ENCODE measurements around the gene VAV1.

Gene VAV1, protein sequence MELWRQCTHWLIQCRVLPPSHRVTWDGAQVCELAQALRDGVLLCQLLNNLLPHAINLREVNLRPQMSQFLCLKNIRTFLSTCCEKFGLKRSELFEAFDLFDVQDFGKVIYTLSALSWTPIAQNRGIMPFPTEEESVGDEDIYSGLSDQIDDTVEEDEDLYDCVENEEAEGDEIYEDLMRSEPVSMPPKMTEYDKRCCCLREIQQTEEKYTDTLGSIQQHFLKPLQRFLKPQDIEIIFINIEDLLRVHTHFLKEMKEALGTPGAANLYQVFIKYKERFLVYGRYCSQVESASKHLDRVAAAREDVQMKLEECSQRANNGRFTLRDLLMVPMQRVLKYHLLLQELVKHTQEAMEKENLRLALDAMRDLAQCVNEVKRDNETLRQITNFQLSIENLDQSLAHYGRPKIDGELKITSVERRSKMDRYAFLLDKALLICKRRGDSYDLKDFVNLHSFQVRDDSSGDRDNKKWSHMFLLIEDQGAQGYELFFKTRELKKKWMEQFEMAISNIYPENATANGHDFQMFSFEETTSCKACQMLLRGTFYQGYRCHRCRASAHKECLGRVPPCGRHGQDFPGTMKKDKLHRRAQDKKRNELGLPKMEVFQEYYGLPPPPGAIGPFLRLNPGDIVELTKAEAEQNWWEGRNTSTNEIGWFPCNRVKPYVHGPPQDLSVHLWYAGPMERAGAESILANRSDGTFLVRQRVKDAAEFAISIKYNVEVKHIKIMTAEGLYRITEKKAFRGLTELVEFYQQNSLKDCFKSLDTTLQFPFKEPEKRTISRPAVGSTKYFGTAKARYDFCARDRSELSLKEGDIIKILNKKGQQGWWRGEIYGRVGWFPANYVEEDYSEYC

DNA sequence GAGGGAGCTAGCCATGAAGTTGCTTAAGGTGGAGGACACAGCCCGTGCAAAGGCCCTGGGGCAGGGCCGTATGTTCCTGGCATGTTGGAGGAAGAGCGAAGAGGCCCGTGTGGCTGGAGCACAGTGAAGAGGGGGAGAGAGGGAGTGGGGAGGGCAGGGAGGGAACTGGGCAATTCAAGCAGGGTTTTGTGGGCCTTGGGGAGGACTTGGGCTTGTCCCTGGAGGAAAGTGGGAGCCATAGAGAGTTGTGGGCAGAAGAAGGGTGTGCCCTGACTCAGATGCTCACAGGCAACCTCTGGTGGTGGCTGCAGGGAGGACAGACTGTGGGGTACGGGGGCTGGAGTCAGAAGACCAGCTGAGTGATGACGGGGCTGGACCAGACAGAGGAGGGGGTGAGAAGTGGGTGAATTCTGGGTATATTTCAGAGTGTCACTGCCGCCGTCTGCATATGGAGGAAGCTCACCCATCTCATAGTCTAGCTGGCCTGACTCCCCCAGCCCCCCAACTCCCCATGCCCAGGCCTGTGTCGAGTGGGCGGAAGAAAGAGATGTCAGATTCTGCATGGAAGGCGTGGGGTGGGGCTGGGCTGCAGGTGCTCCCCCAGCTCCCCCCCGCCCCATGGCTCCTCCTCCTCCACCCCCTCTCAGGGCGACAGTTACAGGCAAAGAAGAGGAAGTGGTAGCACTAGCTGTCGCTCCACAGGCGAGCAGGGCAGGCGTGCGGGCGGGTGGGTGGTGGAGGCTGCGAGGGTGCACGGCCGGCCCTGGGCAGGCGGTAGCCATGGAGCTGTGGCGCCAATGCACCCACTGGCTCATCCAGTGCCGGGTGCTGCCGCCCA is at the start of gene VAV1:
VAV1 (plus strand) TSS at position 681 of the 838 bp plus-strand sequence; CDS start at position 781, 100 bp downstream.
- DNase-seq, result peak; percentile 82

DNA sequence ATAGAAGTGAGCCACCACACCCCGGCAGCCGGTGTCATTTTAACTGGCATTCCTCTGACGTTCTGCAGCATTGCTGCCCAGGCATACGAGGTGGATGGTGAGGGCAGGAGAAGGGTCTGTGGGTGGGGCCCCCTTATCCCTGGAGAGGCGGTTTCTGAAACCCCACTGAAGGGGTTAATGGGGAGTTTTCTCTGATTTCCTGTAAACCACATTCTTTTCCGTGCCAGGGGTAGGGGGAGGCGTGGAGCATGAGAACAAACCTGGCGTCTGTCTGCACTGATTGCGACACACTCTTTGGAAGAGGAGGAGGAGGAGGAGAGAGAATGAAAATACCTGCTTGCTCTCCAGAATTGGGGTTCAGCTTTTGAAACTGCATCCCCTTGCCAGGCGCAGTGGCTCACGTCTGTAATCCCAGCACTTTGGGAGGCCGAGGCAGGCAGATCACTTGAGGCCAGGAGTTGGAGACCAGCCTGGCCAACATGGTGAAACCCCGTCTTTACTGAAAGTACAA is 49.3 kb upstream of the VAV1 start:
- no peak for DNase-seq

DNA sequence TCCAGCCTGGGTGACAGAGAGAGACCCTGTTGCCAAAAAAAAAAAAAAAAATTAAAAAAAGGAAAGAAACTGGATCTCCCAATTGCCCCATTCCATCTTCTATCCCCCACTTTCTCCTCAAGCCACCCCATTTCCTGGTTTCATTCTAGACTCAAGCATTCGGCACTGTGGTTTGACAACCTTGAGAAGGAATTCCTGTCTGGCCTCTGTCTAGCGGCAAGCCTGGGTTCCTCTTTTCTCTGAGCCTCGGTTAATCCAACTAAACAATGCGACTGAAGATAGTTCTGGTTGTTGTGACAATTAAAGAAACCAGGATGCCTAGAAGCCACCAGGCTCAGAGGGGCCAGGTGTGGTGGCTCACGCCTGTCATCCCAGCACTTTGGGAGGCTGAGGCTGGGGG is 48.8 kb upstream of the VAV1 start:
- DNase-seq, result no peak

DNA sequence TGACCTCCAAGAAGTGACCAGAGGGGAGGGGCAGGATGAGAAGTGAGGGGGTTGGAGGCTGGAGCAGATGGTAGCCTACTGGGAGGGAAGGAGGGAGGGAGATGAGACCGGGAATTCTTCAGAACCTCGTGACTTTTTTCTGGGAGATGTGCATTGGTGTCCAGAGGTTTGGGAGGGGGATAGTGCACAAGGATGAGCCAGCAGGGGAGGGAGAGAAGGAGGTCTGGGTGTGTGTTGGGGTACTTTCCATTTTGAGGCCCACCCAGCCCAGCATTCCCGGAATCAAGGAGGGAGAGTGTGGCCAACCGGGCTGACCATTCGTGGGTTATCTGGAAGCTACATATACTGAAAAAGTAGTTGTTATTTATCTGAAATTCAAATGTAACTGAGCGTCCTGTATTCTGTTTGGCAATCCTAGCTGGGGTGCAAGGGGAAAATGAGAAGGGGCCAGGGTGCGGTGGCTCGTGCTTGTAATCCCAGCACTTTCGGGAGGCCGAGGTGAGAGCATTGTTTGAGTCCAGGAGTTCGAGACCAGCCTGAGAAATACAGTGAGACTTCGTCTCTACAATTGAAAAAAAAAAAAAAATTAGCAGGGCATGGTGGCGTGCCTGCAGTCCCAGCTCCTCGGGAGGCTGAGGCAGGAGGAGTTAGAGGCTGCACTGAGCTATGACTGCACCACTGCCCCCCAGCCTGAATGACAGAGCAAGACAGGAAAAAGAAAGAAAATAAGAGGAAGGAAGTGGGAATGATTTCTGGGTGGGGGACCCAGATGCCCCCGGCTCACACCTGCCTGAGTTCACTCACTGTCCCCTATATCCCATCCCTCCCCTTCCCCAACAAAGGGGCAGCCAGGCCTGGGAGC is 47.6 kb upstream of the VAV1 start:
- no peak for DNase-seq

DNA sequence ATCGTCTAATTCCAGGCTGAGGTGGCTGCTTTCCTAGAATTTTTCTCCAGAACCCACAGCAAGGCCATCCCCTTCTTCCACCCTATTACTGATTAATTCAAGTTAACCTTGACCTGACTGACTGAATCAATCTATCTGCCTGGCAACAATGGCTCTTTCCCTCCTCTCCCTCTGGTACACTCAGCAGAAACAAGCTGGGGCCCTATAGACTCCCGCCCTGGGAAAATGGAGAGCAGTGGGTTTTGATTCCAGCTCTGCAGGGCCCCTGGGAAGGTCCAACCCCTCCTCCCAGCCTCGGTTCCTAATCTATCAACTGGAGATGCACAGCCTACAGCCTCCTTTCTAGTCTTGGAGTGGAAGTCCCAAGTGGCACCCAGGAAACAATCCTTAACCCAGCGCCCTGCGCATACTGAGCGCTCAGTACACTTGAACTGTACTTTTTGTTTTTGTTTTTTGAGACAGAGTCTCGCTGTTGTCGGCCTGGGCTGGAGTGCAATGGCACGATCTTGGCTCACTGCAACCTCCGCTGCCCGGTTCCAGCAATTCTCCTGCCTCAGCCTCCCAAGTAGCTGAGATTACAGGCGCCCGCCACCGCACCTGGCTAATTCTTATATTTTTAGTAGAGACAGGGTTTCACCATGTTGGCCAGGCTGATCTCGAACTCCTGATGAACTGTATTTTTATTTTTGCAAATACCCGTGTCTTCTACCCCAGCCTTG is 46.8 kb upstream of the VAV1 start:
- DNase-seq, result no peak

DNA sequence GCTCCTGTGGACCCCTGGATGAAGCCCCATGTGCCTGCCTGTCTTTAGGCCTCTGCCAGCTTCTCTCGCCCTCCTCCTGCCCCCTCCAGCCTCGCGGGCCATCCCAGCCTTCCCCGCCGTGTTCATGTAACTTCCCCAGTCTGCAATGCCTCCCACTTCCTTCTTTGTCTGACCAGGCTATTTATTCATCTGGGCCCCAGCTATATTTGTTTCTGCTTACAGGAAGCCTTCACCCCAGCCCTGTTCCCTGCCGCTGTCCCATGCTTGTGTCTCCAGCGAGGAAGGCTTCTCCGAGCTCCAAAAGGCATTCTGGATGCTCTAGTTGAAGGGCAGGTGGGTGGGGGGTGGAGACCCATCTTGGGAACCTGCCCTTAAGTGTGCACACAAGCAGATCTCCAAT is 44.2 kb upstream of the VAV1 start:
- no peak for DNase-seq

DNA sequence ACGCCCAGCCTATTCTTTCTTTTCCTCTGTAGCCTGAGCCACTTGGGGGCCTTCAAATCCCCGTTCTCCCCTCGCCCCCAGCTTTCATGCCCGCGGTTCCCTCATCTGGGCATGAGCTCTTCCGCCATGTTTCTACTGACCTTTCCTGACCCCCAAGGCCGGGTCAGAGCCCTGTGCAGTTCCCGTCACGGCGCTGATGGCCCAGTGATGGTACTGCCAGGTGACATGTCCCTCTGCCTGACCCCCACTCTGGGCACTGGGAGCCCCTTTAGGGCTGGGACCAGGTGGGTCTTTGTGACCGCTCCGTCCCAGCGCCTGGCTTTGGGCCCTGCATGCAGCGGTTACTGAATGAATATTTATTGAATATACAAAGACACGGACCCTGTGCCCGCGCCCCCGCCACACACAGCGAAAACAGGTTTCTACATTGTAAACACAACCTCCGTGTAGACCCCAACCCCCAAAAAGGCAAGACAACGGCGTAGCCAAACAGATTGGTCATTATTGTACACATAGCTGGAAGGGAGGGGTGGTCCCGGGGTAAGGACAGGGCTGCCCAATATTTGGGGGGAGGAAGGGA is 42.8 kb upstream of the VAV1 start:
- DNase-seq, result no peak

DNA sequence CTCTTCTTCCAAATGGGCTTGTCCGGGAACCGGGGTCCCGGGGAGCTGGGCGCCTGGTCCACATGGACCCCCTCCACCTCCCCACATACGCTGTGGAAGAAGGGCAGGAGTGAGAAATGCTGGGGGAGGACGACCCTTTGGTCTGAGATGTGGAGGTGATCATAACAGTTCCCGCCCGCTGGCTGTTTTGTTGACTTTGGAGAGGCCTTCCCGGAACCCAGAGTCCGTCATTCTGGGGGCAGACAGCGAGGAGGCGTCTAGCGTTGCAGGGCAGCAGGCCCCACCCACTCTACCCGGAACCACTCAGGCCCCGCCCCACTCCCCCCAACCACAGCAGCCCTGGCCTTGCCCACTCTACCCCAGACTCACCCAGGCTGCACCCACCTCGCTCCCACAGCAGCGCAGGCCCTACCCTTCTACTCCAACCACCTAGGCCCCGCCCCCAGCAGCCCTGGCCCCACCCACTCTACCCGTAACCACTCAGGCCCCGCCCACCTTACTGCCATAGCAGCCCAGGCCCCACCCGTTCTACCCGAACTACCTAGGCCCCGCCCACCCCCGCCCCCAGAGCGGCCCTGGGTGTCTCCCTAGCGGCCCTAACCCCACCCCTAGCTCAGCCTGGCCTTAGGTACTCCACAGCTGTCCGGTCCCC is 42.2 kb upstream of the VAV1 start:
- DNase-seq, result peak; percentile 62

DNA sequence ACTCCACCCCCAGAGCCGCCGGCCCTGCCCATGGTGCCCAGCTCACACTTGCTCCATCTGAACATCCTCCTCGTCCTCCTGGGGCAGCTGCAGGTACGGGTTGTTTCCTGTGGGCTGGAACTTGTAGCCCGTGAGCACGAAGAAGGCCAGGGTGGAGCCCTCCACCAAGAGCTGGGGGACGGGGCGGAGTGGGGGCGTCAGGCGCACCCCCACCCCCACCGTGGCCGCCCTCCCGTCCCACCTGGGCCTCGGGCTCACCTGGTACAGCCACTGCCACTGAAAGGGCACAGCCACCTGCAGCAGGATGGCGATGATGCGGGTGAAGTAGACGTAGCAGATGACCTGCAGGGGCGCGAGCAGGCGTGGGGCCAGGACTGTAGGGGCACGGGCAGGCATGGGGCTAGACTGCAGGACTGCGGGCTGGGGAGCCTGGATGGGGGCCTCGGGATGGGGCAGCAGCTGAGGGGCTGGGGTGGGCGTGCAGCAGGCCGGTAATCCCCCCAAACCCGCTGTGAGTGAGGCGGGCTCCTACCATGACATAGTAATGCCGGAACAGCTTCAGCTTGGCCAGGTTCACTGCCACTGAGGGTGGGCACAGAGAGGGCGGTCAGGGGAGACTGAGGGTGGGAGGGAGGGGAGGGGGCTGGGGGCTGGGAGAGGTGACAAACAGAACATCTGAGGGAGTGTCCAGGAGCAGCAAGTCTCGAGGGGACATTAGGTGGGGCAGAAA is 41.4 kb upstream of the VAV1 start:
- DNase-seq, result no peak

DNA sequence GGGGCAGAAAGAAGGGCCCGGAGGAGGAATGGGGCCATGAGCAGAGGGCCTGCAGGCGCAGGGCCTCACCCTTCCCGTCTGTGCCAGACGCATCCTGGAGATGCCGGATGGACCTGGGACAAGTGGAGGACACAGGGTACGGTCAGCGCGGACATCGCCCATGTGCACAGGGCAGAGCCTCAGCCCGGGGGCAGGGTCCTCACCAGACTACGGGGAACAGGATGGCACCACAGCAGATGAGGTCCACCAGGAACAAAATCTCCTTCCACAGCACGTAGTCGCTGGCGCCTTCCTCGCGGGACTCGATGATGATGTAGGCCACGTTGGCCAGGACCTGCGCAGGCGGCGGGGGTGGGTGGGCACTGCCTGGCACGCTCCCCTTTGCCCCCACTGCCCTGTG is 40.7 kb upstream of the VAV1 start:
- no peak for DNase-seq

DNA sequence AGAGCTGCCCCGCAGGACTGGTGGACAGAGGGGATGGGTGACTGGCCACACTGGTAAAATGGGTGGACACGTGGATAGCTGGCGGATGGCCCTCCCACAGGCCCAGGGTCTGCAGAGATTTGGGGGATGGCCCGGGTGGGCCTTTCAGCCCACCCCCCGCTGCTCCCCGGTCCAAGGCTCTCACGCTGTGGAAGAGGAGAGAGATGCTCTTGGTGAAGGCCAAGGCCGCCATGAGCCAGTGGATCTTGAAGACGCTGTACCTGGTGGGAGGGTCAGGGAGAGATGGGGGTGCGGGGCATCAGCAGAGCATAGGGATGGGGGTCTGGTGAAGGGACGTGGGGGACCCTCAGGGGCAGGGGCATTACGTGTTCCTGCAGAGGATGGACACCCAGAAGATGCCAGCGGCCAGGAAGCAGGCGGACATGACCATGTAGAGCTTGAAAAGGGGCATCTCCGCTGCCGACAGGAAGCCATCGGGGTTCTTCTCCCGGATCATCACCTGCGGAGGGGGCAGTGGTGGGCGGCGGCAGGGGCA is 39.6 kb upstream of the VAV1 start:
- no peak for DNase-seq

DNA sequence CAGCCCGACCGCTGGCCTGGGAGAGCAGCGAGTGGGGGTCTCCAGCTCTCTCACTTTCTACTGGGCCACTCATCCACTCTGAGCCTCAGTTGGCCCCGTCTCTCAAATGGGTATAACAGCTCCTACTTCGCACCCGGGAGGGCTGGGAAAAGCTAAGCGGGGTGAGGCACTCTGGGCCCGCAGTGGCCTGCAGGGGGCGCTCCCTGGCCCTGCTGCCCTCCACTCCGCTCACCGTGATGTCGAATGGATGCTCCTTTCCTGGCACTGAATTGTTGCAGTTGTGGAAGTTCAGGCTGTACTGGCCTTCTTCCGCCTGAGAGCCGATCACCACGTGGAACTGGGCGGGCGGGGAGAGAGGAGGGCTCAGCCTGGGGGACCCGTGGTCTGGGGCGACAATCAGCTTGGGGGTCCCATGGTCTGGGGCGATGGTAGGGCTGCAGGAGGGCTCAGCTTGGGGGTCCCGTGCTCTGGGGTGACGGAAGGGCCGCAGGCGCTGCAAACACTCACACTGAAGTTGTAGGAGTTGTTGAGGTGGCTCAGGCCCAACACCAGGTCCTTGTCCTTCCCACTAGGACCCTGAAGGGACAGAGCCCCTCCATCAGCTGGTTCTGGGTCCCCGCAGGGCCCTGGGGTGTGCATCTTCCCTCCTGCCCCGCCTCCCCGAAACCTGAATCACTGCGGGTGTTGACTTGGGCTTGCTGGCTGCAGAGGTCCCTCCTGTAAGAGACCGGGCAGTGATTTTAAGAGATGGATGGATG is 39.0 kb upstream of the VAV1 start:
- DNase-seq, result no peak

DNA sequence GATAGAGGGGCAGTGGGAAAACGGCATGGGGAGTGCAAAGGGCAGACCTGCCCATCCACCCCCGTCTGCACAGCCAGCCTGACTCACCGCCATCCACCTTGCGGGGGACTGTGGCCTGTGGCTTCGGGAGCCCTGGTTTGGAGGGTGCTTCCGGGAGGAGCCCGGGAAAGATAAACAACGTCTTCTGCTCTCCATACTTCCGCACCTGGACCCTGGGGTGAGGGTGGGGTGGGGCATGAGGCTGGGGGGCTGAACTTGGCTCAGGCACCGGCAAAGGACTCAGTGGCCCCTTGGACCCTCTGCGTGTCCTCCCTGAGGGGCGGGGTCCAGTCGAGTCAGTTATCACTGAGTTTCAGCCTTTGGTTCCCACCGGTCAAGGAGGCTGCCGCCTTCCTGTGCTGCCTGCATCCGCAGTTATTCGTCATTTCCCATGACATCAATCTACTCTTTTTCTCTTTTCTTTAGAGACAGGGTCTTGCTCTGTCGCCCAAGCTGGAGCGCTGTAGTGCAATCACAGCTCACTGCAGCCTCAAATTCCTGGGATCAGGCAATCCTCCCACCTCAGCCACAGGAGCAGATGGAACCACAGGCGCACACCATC is 38.3 kb upstream of the VAV1 start:
- DNase-seq, result no peak

DNA sequence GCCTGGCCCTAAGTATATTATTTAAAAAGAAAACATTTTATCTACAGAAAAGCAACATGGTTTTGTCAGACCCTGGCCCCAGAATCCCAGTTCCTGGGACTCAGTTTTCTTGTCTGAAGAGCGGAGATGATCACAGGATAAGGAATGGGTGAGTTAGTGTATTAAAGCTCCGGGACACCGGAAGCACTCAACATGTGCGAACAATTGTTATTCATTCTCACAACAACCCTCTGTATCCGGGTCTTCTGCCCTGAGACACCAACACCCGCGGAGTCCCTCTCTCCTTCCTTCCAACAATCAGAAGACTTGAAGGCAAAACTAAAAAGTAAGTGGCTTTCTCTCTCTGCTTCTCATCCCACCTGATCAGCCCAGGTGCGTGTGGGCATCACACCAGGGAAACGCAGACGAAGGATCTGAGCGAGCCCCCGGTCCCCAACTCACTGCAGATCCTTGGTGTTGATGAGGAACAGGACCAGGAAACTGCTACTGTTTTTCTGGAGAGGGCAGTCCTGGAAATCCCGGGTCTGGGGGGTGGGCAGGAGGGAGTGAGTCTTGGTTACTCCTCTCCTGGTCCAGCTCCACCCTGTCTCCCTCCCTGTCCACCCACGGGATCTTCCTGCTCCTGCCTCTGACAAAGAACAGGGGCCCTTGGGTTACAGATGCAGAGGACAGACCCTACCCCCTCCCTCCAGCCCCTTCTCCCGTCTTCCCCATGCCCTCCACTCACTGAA is 37.2 kb upstream of the VAV1 start:
- no peak for DNase-seq

DNA sequence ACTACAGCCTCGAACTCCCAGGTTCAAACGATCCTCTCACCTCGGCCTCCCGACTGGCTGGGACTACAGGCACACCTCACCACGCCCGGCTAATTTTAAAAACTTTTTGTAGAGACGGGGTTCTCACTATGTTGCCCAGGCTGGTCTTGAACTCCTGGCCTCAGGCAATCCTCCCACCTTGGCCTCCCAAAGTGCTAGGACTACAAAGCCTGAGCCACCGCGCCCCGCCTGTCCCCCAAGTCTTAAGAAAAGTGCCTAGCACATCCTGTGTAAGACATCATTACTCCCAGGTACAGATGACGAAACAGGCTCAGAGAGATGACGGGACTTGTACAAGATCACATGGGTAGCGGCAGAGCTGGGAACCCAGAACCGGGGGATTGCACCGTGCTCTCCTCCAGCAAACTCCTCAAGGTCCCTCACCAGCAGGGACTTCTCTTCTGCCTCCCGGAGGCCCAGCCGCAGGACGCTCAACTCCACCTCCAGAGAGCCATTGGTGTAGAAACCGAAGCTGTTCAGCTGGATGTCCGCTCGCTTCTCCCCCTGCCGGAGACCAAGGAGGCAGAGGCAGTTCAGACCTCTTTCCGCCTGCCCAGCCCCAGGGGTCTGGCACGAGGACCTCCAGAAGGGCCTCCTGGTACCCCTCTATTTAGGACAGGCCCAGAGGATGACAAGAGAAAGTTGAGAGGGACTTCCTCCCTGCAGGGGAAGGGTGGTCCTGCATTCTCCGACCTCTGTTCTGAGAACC is 36.2 kb upstream of the VAV1 start:
- peak; percentile 77 for DNase-seq

DNA sequence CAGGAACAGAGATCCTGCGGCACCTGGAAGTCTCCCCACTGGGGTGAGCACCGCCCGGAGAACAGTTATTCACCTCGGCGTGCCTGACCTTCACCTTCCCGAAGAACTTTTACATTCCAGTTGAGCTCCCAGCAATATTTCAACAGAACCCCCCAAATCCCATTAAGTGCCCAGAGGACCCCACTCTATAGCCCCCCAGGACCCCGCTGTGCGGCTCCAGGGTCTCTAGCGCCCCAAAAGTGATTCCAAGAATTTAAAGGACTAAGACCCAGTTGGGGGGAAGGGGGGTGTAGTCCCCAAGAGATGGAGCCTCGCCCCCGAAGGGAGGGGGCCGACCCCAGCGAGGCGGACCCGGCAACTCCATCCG is 35.6 kb upstream of the VAV1 start:
- DNase-seq, result no peak

Measured in stimulated activated CD4-positive, alpha-beta T cell treated with anti-CD3 and anti-CD28 coated beads, Interleukin-1b, Interleukin-23, amount 100 ng/mL, for 48 hours (primary cell).